OCI-LY3 (cell line): Measurements from ENCODE around the gene BRICD5.

Experiments used
- H2AFZ ChIP-seq: fragments of 200-600, 300-600 bp; shearing (Covaris generic); 2 replicates; pipeline ENCODE4 v1.6.0; 2014; ENCODE audit warnings: antibody characterized with exemption, low read depth, low read length
- H3K27ac ChIP-seq: fragments of 200-600, 300-600 bp; sonication (generic); 2 replicates; pipeline ENCODE4 v1.5.1; 2014; ENCODE audit warnings: mild to moderate bottlenecking, low read length, moderate library complexity, mixed read lengths
- H3K27me3 ChIP-seq: fragments of 200-600, 300-600 bp; sonication (generic); 2 replicates; pipeline ENCODE4 v1.6.1; 2014; ENCODE audit warnings: low read depth, low read length, mixed read lengths
- H3K36me3 ChIP-seq: fragments of 200-600, 300-600 bp; sonication (generic); replicated peaks from 2 replicates; pipeline ENCODE3; 2014; ENCODE audit warnings: low read depth, low read length, mixed read lengths
- H3K4me1 ChIP-seq: fragments of 300-600, 200-600 bp; sonication (generic); 2 replicates; pipeline ENCODE4 v1.6.1; 2014; ENCODE audit warnings: low read length, mixed read lengths
- H3K4me2 ChIP-seq: fragments of 200-600, 300-600 bp; sonication (generic); 2 replicates; pipeline ENCODE4 v1.6.1; 2014; ENCODE audit warnings: low read length, mixed read lengths
- H3K4me3 ChIP-seq: fragments of 300-600, 200-600 bp; sonication (generic); 2 replicates; pipeline ENCODE4 v1.5.1; 2014; ENCODE audit warnings: antibody characterized with exemption, mild to moderate bottlenecking, low read length, moderate library complexity
- H3K79me2 ChIP-seq: fragments of 300-600, 200-600 bp; shearing (Covaris generic); 2 replicates; pipeline ENCODE4 v1.6.1; 2014; ENCODE audit warnings: mild to moderate bottlenecking, low read length, mixed read lengths
- H3K9ac ChIP-seq: fragments of 300-600, 200-600 bp; shearing (Covaris generic); 2 replicates; pipeline ENCODE4 v1.6.0; 2014; ENCODE audit warnings: mild to moderate bottlenecking, low read length, moderate library complexity
- H3K9me3 ChIP-seq: fragments of 200-600, 300-600 bp; shearing (Covaris generic); 2 replicates; pipeline ENCODE4 v1.6.1; 2014; ENCODE audit warnings: low read length, mixed read lengths; ENCODE audit not compliant: insufficient read depth
- H4K20me1 ChIP-seq: fragments of 200-600, 300-600 bp; sonication (generic); 2 replicates; pipeline ENCODE4 v1.6.1; 2016; ENCODE audit warnings: low read length, mixed read lengths; ENCODE audit not compliant: insufficient read depth
- EZH2phosphoT487 ChIP-seq: fragments of 200-600 bp; shearing (Covaris generic); IDR thresholded peaks from 2 replicates; pipeline ENCODE4 v1.6.1; 2018; ENCODE audit warnings: antibody characterized with exemption, mixed run types, low read depth
- TF ChIP-seq, protein P1 (sequence below): fragments of 200-600, 300-600 bp; sonication (generic); IDR thresholded peaks from 2 replicates; pipeline ENCODE4 v1.5.1; 2014; ENCODE audit warnings: antibody characterized with exemption, low read length, low read depth

Gene BRICD5

GRCh38 chr16:2165861-2166260 is 44.8 kb downstream of the BRICD5 start:
- H4K20me1 ChIP-seq, result no peaks in the 10 kb centered on the region
- no peak overlapping the region for H3K4me2 ChIP-seq
- peaks cover 38% of the 10 kb centered on the region for H3K36me3 ChIP-seq
- H3K4me1 ChIP-seq, result peaks cover under 1% of the 10 kb centered on the region; the same call in 1 of the 2 replicates
- H3K9me3 ChIP-seq, result no peaks in the 10 kb centered on the region
- H3K27ac ChIP-seq, result no peak overlapping the region
- H3K4me3 ChIP-seq, result no peak overlapping the region
- no peaks in the 10 kb centered on the region for H3K27me3 ChIP-seq
- H3K9ac ChIP-seq, result no peak overlapping the region
- H2AFZ ChIP-seq, result no peak overlapping the region
- H3K79me2 ChIP-seq, result peaks cover 34% of the 10 kb centered on the region
- TF ChIP-seq, protein P1, sequence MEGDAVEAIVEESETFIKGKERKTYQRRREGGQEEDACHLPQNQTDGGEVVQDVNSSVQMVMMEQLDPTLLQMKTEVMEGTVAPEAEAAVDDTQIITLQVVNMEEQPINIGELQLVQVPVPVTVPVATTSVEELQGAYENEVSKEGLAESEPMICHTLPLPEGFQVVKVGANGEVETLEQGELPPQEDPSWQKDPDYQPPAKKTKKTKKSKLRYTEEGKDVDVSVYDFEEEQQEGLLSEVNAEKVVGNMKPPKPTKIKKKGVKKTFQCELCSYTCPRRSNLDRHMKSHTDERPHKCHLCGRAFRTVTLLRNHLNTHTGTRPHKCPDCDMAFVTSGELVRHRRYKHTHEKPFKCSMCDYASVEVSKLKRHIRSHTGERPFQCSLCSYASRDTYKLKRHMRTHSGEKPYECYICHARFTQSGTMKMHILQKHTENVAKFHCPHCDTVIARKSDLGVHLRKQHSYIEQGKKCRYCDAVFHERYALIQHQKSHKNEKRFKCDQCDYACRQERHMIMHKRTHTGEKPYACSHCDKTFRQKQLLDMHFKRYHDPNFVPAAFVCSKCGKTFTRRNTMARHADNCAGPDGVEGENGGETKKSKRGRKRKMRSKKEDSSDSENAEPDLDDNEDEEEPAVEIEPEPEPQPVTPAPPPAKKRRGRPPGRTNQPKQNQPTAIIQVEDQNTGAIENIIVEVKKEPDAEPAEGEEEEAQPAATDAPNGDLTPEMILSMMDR, result no peak
- TF ChIP-seq EZH2phosphoT487, result no peak

DNA sequence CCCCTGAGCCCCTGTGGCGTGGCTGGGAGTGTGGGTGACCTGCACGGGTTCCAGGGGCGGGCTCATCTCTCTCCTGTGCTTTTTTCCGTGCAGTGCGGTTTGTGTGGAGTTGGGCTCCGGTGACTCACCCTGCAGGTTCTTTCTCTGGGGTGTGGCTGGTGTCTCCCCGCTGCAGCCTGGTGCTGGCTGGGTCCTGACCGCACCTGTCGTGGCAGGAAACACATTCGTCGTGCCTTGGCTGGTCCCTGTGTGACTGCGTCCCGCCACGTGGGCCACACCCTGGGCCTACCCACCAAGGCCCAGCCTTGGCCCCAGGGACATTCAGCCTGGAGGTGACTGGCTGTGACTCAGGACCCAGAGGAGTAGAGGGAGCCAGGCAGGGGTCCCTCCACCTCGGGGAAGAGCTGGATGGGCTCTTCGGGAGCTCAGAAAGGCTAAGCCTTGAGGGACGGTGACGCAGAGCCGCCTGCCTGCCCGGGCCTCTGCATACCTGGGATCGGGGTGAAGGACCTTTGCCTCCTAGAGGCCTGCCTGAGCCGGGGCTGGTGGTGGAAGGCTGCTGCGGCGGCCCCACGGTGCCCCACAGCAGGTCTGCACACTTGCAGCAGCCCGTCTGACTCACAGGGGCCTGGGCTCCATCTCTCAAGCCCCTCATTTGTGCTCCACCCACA is 47.3 kb downstream of the BRICD5 start:
- Histone ChIP-seq H3K36me3 (peaks cover 38% of the 10 kb centered on the region), H3K9ac (no peak overlapping the region), H3K9me3 (no peaks in the 10 kb centered on the region), H3K4me2 (no peak overlapping the region), H3K27ac (no peak overlapping the region), H3K27me3 (no peaks in the 10 kb centered on the region), H3K4me3 (no peak overlapping the region), H4K20me1 (peaks cover 13% of the 10 kb centered on the region), H3K79me2 (peaks cover 58% of the 10 kb centered on the region), H3K4me1 (peaks cover 24% of the 10 kb centered on the region), H2AFZ (no peak overlapping the region)
- TF ChIP-seq, protein P1, result no peak
- TF ChIP-seq EZH2phosphoT487, result no peak

DNA sequence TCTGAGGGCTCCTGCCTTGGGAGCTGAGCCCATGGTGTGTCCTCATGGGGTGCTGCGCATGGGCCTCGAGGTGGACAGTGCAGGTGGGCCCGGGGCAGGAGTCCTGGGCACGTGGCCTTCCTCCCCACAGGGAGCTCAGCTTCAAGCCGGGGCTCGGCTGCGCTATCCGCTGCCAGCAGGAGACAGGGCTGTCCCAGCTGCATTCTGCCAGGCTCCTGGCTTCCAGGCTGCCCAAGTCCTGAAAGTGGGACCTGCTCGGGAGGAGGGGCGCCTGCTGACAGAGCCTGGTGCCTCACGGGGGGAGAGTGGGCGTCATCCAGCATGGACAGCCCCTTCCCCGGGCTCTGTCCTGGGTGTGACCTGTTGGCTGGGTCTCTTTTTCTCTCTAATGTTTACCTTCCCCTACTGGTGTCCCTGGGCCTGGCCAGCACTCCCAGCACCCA is 48.0 kb downstream of the BRICD5 start:
- Histone ChIP-seq H2AFZ (no peak overlapping the region), H3K9me3 (no peaks in the 10 kb centered on the region), H3K9ac (no peak overlapping the region), H3K27ac (no peak overlapping the region), H3K27me3 (no peaks in the 10 kb centered on the region), H3K79me2 (peaks cover 64% of the 10 kb centered on the region), H3K4me3 (no peak overlapping the region), H3K4me2 (no peak overlapping the region), H4K20me1 (peaks cover 19% of the 10 kb centered on the region), H3K4me1 (peaks cover 27% of the 10 kb centered on the region), H3K36me3 (peaks cover 34% of the 10 kb centered on the region)
- no peak for TF ChIP-seq EZH2phosphoT487
- TF ChIP-seq, protein P1, result no peak

DNA sequence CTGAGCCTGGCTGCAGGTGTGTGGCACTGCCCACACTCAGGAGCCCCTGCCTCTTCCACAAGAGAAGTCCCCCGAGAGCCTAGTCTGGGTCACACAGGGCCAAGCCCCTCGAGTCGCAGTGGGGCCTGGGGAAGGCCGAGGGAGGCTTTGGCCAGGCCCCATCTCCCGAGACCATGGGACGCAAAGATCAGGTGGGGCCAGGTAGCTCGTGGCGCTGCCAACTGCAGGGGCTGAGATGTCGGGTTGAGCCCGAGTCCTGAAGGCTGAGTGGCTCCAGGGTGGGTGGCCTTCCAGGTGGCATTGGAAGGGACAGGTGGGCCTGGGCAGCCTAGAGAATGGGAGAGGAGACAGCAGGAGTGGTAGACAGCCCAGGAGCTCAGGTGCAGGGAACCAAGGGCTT is 48.8 kb downstream of the BRICD5 start:
- Histone ChIP-seq H3K27ac (no peak overlapping the region), H2AFZ (no peak overlapping the region), H3K9ac (no peak overlapping the region), H3K9me3 (no peaks in the 10 kb centered on the region), H4K20me1 (peaks cover 26% of the 10 kb centered on the region), H3K4me2 (no peak overlapping the region), H3K4me1 (peaks cover 32% of the 10 kb centered on the region), H3K27me3 (no peaks in the 10 kb centered on the region), H3K4me3 (no peak overlapping the region), H3K79me2 (peaks cover 72% of the 10 kb centered on the region), H3K36me3 (peaks cover 29% of the 10 kb centered on the region)
- TF ChIP-seq EZH2phosphoT487, result no peak
- TF ChIP-seq, protein P1, result no peak
